Keratinocyte (primary cell): ENCODE data around the gene PCDHGC4. TPM values are rescaled to one million over a fixed set of nuclear protein-coding genes. Genes with fewer than 3 reads are reported as not detected.

Experiments used
- DNase-seq: peaks from one replicate; pipeline ENCODE4 v3.0.0-alpha.2; 2011; ENCODE audit warnings: low read depth, missing footprints, low spot score
- FAIRE-seq: peaks from 2 replicates; lab custom pipeline; 2011; peaks lifted over from hg19 to GRCh38; lab: Jason Lieb, UNC
- H2AFZ ChIP-seq: 2 replicates; pipeline ENCODE4 v1.6.0; 2012; ENCODE audit warnings: low read length, control low read depth, inconsistent platforms; ENCODE audit not compliant: control insufficient read depth
- H3K27ac ChIP-seq: 2 replicates; pipeline ENCODE4 v1.5.1; 2011; ENCODE audit warnings: low read length; ENCODE audit not compliant: control insufficient read depth, insufficient read depth
- H3K27me3 ChIP-seq: 3 replicates; pipeline ENCODE4 v1.6.0; 2011; ENCODE audit warnings: low read length; ENCODE audit not compliant: control insufficient read depth, insufficient read depth; ENCODE audit errors: extremely low read depth
- H3K36me3 ChIP-seq, 2 experiments: 2 replicates in 1 of 2; 3 replicates in 1 of 2; pipeline ENCODE4 v1.5.1; 2011; ENCODE audit warnings: low read length in 2 of 2, mild to moderate bottlenecking in 1 of 2; ENCODE audit not compliant: control insufficient read depth in 2 of 2, insufficient read depth in 2 of 2; ENCODE audit errors: extremely low read depth in 1 of 2
- H3K4me1 ChIP-seq: 3 replicates; pipeline ENCODE4 v1.5.1; 2011; ENCODE audit warnings: low read length; ENCODE audit not compliant: control insufficient read depth, insufficient read depth; ENCODE audit errors: extremely low read depth
- H3K4me2 ChIP-seq: 3 replicates; pipeline ENCODE4 v1.6.0; 2011; ENCODE audit warnings: low read depth, low read length; ENCODE audit not compliant: control insufficient read depth, insufficient read depth; ENCODE audit errors: extremely low read depth
- H3K4me3 ChIP-seq, 3 experiments: fragments of 200-600 bp in 1 of 3; sonication (generic) in 1 of 3; 2 replicates in 2 of 3; 3 replicates in 1 of 3; pipeline ENCODE4 v1.5.1; 2011 to 2016; ENCODE audit warnings: low read length in 3 of 3, mild to moderate bottlenecking in 3 of 3, control low read depth in 2 of 3, inconsistent platforms in 1 of 3, low read depth in 1 of 3, mixed read lengths in 1 of 3, mixed run types in 1 of 3, moderate library complexity in 1 of 3; ENCODE audit not compliant: control insufficient read depth in 2 of 3, insufficient read depth in 2 of 3; ENCODE audit errors: extremely low read depth in 1 of 3
- H3K79me2 ChIP-seq: 2 replicates; pipeline ENCODE4 v1.6.0; 2012; ENCODE audit warnings: low read length; ENCODE audit not compliant: control insufficient read depth, insufficient read depth
- H3K9ac ChIP-seq: 3 replicates; pipeline ENCODE4 v1.6.0; 2011; ENCODE audit warnings: low read length; ENCODE audit not compliant: control insufficient read depth, insufficient read depth; ENCODE audit errors: extremely low read depth
- H3K9me1 ChIP-seq: 3 replicates; pipeline ENCODE4 v1.6.0; 2011; ENCODE audit warnings: low read length; ENCODE audit not compliant: control insufficient read depth, insufficient read depth; ENCODE audit errors: extremely low read depth
- H3K9me3 ChIP-seq: 2 replicates; pipeline ENCODE4 v1.5.1; 2012; ENCODE audit warnings: low read depth, low read length; ENCODE audit not compliant: control insufficient read depth
- H4K20me1 ChIP-seq: 3 replicates; pipeline ENCODE4 v1.6.0; 2011; ENCODE audit warnings: low read length; ENCODE audit not compliant: control insufficient read depth, insufficient read depth; ENCODE audit errors: extremely low read depth
- CTCF ChIP-seq, 3 experiments: IDR thresholded peaks in 1 of 3; conservative IDR thresholded peaks in 1 of 3; optimal IDR thresholded peaks in 1 of 3; 2 replicates in 2 of 3; 3 replicates in 1 of 3; pipeline versions ENCODE3 to v1.5.1; 2011; ENCODE audit warnings: low read length in 3 of 3, mild to moderate bottlenecking in 3 of 3, moderate library complexity in 2 of 3, control low read depth in 1 of 3, inconsistent platforms in 1 of 3; ENCODE audit not compliant: insufficient read depth in 2 of 3; ENCODE audit errors: extremely low read depth in 1 of 3
- EZH2 ChIP-seq: IDR thresholded peaks from one replicate; pipeline ENCODE4 v1.6.1; 2012; ENCODE audit warnings: inconsistent platforms, mild to moderate bottlenecking, low read length, moderate library complexity
- dilution Hi-C: fragments of 300-500 bp; cut with MboI; formaldehyde crosslinking; loops from one replicate; pipeline ENCODE4 v1.7.0; 2020; ENCODE audit warnings: low sequenced_read_pairs; ENCODE audit not compliant: extremely low pct_ligation_motif_present
- polyA plus RNA-seq, 5 experiments: library from polyadenylated mRNA; depleted of rRNA in 3 of 5; stranded (reverse) in 3 of 5; stranded (forward) in 1 of 5; unstranded in 1 of 5; fragments of >200 nt; gene quantifications; 1 replicate in 1 of 5; 2 replicates in 3 of 5; 3 replicates in 1 of 5; pipeline versions ENCODE4 v1.2.1 to v1.2.3, GENCODE V29; 2011 to 2012; ENCODE audit warnings: missing spikeins in 2 of 5, low read depth in 1 of 5, low replicate concordance in 1 of 5

Gene PCDHGC4
- polyA plus RNA-seq, 1 donor (not counting 4 experiments of a cell fraction or from before 2014, with no cell fraction given), result 0.13 TPM

- no peak overlapping the region for H3K9ac ChIP-seq
- no peaks in the 10 kb centered on the region for H4K20me1 ChIP-seq
- H3K4me3 ChIP-seq, result no peak overlapping the region
- no peaks in the 10 kb centered on the region for H3K27me3 ChIP-seq
- no peak overlapping the region for H3K27ac ChIP-seq
- H2AFZ ChIP-seq, result no peak overlapping the region
- no peak overlapping the region for H3K4me2 ChIP-seq
- FAIRE-seq, result no peak
- peaks cover 38% of the 10 kb centered on the region for H3K4me1 ChIP-seq
- TF ChIP-seq CTCF (optimal IDR thresholded peaks at IDR 0.05 in 1 of 3, IDR thresholded peaks at IDR 0.05 in 1 of 3, conservative IDR thresholded peaks at IDR 0.05 in 1 of 3; ENCODE audit: extremely low read depth in 1 of 3, insufficient read depth in 2 of 3, low read length in 3 of 3), result no peak
- no peak for TF ChIP-seq EZH2
- peaks cover 3 to 14% of the 10 kb centered on the region in 2 experiments for H3K36me3 ChIP-seq
- H3K9me1 ChIP-seq, result no peaks in the 10 kb centered on the region
- H3K79me2 ChIP-seq, result no peaks in the 10 kb centered on the region
- DNase-seq, result no peak
- dilution Hi-C loops, result no loop called here
- no peaks in the 10 kb centered on the region for H3K9me3 ChIP-seq
These were observed 25.3 kb downstream of the PCDHGC4 start for GRCh38 chr5:141510160-141510559.

GRCh38 chr5:141510850-141511601 is 26.2 kb downstream of the PCDHGC4 start:
- no peaks in the 10 kb centered on the region for H4K20me1 ChIP-seq
- H3K79me2 ChIP-seq, result no peaks in the 10 kb centered on the region
- peaks cover 9% of the 10 kb centered on the region in 2 experiments for H3K36me3 ChIP-seq
- no peaks in the 10 kb centered on the region for H3K9me3 ChIP-seq
- H3K27ac ChIP-seq, result no peak overlapping the region
- H3K9me1 ChIP-seq, result no peaks in the 10 kb centered on the region
- H3K4me2 ChIP-seq, result no peak overlapping the region
- H3K4me1 ChIP-seq, result peaks cover 39% of the 10 kb centered on the region
- FAIRE-seq (no peak), DNase-seq (no peak)
- H2AFZ ChIP-seq, result no peak overlapping the region
- TF ChIP-seq EZH2, result no peak
- TF ChIP-seq CTCF (optimal IDR thresholded peaks at IDR 0.05 in 1 of 3, IDR thresholded peaks at IDR 0.05 in 1 of 3, conservative IDR thresholded peaks at IDR 0.05 in 1 of 3; ENCODE audit: extremely low read depth in 1 of 3, insufficient read depth in 2 of 3, low read length in 3 of 3), result no peak
- no peak overlapping the region for H3K4me3 ChIP-seq
- H3K9ac ChIP-seq, result no peak overlapping the region
- dilution Hi-C loops, result no loop called here
- no peaks in the 10 kb centered on the region for H3K27me3 ChIP-seq
